AG10803 (cell line): ENCODE data around the gene ADCY9.

Experiments
- DNase-seq: peaks from one replicate; pipeline ENCODE4 v3.0.0; 2010; ENCODE audit warnings: low read depth
- H3K4me3 ChIP-seq: 2 replicates; pipeline ENCODE4 v1.5.1; 2011; ENCODE audit warnings: mild to moderate bottlenecking, low read length, control low read depth
- TF ChIP-seq, protein P1 (sequence below): conservative IDR thresholded peaks from 2 replicates; pipeline ENCODE4 v1.5.1; 2011; ENCODE audit warnings: mild to moderate bottlenecking, low read length, control low read depth, inconsistent platforms

ADCY9 gene

DNA sequence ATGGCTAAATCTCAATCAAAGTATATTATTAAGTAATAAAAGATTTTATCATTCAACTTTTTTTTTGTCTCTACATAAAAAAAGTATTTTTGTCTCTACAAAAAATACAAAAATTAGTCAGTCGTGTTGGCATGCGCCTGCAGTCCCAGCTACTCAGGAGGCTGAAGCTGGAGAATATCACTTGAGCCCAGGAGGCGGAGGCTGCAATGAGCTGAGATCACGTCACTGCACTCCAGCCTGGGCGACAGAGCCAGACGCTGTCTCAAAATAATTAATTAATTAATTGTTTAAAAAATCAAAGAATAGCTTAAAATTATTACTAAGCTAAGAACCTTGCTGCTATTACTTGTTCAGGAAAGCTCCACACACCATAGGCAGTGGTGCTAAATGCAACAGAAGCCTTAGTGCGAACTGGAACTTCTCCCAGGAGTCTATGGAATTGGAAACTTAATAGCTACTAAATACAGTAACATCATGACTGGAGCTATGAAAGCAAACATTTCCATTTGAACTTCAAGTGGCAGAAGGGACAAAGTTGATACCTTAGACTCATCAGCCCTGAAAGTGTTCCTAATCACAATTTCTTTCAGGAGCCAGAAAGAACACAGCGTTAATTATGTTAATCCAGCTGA is 22.6 kb downstream of the ADCY9 start:
- DNase-seq: peak; percentile 52
- TF ChIP-seq, protein P1, sequence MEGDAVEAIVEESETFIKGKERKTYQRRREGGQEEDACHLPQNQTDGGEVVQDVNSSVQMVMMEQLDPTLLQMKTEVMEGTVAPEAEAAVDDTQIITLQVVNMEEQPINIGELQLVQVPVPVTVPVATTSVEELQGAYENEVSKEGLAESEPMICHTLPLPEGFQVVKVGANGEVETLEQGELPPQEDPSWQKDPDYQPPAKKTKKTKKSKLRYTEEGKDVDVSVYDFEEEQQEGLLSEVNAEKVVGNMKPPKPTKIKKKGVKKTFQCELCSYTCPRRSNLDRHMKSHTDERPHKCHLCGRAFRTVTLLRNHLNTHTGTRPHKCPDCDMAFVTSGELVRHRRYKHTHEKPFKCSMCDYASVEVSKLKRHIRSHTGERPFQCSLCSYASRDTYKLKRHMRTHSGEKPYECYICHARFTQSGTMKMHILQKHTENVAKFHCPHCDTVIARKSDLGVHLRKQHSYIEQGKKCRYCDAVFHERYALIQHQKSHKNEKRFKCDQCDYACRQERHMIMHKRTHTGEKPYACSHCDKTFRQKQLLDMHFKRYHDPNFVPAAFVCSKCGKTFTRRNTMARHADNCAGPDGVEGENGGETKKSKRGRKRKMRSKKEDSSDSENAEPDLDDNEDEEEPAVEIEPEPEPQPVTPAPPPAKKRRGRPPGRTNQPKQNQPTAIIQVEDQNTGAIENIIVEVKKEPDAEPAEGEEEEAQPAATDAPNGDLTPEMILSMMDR: no peak
- H3K4me3 ChIP-seq: no peak overlapping the region

DNA sequence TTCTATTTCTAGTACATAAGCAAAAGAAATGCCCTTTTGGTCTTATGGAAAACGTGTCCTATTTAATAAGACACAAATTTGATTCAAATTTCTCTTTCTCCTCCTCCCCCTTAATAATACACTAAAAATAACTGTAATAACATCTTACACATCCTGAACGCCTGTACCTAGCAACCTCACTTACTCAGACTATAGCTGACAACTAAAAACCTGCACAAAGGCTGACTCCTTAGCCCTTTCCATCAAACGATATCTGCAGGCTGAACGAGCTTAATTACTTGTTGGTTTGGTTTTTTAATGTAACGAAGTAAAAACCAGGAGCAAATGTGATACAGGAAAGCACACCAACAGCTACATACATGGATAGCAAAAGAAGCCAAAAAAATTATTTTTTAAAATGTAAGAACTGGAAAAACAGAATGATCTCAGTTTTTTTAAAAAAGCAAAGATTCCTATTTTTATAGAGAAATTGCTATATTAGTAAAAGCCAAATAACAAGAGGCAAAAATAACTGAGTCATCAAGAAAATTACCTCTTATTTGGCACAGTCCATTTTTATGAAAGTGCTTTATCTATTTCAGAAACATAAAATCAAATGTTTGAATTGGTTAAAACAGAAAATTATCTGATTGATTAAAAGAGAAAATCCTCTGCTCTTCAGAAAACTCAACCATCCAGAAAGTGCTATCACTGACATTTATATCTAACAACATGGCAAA is 23.5 kb downstream of the ADCY9 start:
- H3K4me3 ChIP-seq: no peak overlapping the region
- TF ChIP-seq, protein P1: no peak
- DNase-seq: no peak

DNA sequence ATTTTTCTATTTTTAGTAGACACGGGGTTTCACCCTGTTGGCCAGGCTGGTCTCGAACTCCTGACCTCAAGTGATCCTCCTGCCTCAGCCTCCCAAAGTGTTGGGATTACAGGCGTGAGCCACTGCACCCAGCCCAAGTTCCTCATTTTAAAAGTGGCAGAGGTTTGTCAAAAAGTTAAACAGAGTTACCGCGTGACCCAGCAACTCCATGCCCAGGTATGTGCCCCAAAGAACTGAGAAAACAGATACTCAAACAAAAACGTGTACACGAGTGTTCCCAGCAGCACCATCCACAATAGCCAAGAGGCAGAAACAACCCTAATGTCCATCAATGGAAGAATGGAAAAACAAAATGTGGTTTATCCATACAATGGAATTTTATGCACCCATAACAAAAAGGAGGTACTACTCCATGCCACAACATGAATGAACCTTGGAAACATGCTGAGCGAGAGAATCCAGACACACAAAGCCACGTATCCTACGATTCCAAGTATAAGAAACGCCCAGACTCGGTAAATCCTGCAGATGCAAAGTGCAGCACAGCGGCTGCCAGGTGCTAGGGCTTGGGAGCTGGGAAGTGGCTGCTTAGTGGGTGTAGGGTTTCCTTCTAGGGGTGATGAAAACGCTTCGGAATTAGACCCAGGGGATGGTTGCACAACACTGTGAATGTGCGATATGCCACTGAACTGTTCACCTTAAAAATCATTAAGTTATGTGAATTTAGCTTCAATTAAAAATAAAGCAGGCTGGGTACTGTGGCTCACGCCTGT is 24.8 kb downstream of the ADCY9 start:
- TF ChIP-seq, protein P1: no peak
- H3K4me3 ChIP-seq: no peak overlapping the region
- no peak for DNase-seq

DNA sequence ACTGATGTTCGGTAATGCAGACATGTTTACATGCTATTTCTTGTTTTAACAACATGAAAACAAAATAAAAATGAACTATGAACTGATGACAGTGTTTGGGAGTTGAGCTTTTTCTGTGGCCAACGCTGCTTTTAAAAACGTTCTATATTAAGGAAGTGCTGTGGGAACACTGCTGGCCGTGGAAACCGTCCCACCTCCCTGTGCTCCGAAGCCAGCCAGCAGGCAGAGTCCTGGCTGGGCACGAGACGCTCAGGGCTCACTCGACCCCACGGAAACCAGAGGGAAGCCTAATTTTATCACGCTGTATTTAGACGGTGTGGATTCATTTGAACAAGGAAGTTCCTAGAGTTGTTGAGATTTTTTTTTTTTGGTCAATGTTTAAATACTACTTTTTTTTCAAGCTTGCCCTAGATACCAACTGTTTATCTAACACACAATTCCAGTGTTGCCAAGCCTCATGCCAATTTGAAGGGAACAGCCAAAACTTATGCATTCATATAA is 25.8 kb downstream of the ADCY9 start:
- TF ChIP-seq, protein P1: no peak
- DNase-seq: no peak
- no peak overlapping the region; the same call in 1 of the 2 replicates for H3K4me3 ChIP-seq

GRCh38 chr16:4089811-4090301 is 26.4 kb downstream of the ADCY9 start:
- DNase-seq: no peak
- TF ChIP-seq, protein P1: no peak
- H3K4me3 ChIP-seq: no peak overlapping the region

GRCh38 chr16:4089251-4089810 is 26.9 kb downstream of the ADCY9 start:
- TF ChIP-seq, protein P1: no peak
- DNase-seq: no peak
- H3K4me3 ChIP-seq: no peak overlapping the region
